Raji (cell line): ENCODE data around the gene AQP5.

ENCODE experiments used
- POLR2A ChIP-seq: IDR thresholded peaks from 2 replicates; pipeline ENCODE4 v1.6.1; 2011; ENCODE audit warnings: low read depth, low read length, control low read depth; ENCODE audit not compliant: insufficient read depth

The AQP5 gene

DNA sequence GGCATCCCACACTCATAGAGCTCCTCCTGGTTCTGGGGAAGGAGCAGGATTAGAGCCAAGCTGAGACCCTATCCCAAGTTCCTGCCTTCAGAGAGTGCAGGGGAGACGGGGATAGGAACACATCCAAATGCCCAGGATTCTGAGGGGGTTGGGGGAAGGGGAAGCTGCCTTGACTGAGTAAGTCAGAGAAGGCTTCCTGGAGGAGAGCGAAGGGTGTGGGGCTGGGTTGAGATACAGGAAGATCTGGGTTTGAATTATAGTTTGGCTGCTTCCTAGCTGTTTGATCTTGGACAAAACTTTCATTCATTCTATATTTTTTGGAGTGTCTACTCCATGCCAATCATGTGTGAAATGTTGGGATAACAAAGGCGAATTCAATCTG is 19.2 kb upstream of the AQP5 start:
- TF ChIP-seq POLR2A = no peak

DNA sequence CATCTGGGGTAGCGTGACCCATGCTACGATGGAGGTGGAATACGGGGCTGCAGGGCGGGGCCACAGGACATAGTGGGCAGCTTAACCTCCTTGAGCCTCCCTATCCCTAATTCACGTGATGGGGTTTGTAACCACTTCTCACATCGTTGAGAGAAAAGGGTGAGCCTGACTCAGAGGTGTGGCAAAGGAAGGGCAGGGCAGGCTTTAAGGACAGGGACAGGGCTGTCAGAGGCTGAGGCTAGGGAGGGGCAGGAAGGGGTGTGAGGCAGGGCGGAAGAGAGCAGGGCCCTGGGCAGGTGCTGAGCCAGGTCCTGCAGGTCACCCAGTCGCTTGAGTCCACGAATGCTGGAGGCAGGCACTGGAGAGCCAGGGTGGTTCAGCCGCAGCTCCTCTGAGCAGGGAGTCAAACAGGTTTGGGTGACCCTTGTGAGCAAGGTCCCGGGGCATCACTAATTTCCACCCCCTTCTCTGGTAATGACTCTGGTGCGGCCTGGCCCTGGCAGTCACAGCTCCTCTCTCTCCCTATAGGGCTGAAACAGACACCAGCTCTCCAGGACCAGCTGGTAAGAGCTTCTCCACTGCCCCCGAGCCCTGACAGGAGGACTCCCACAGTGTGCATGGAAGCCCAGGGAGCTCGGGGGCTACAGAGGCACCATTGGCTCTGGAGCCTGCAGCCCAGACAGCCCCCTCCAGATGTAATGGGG is 18.6 kb upstream of the AQP5 start:
- TF ChIP-seq POLR2A = no peak

DNA sequence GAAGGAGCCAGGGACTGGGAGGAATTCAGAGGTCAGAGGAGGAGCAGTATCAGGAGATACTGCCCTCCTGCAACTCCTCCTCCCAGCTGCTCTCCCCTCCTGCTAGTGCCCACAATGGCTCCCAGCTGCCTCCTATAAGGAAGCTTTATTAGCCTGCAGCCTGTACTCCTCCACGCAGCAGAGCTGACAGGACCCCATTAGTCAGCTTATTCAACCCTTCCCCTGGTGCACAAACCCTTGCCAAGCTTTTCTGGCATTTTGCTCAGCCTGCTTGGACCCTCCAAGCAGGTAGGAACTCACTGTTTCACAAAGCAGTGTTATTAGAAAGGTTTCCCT is 18.1 kb upstream of the AQP5 start:
- TF ChIP-seq POLR2A = no peak

DNA sequence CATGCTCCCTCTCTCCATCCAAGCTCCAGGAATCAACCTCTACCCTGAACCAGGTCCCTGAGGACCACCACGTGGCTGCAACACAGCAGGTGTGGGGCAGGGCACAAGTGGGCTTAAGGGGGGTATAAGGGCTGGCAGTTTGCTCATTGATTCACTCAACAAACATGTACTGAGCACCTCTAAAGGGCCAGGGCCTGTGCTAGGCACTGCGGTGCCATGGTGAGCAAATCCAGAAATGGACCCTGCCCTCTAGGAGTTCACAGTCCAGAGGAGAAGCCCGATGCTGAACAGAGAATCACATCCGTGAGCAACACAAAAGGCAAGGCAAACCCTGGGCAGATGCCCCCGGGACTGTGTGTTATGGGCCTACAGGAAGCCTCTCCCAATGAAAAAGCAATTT is 17.6 kb upstream of the AQP5 start:
- no peak for TF ChIP-seq POLR2A

DNA sequence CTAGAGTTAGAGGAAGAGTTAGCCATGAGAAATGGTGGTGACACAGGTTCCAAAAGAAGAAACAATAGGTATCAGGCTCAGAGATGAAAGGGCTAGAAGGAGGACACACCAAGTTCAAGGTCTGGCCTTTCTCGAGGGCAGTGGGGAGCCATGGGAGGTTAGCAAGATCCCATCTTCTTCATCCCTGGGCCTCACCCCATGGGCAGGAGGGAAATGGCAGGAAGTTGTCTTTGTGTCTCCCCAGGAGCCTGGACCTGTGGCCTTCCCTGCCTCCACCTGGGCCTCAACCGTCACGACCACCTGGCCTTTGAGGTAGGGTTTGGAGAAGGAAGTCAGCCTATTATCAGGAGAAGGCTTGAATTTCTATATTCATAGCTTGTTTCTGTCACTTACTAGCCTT is 17.0 kb upstream of the AQP5 start:
- TF ChIP-seq POLR2A = no peak

DNA sequence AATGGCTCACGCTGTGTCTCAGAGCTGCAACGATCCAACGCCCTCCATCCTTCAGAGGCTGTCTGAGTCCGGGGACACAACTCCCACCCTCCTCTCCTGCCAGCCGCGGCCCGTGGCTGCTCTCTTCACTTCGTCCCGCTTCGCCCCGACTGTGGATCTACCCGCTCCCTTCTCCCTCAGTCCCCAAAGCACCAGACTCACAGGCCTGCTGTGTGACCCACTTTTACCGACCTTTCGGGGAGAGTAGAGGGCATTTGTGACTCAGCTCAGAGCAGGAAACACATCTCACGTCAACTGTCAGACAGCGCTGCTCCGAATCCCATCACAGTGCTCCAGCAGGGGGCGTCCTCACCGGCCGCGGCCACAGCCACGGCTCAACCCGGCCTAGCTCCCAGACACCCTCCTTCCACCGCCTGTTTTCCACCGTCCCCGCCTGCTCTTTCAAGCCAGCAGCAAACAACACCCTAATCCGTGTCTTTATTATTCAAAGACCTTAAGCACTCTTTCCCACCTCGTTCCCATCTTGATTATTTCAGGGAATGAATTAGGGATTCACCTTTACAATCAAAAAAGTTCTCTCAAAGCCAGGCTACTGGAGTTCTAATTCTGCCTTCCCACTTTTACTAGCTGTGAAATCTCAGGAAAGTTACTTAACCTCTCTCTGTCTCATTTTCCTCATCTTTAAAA is 16.1 kb upstream of the AQP5 start:
- no peak for TF ChIP-seq POLR2A

DNA sequence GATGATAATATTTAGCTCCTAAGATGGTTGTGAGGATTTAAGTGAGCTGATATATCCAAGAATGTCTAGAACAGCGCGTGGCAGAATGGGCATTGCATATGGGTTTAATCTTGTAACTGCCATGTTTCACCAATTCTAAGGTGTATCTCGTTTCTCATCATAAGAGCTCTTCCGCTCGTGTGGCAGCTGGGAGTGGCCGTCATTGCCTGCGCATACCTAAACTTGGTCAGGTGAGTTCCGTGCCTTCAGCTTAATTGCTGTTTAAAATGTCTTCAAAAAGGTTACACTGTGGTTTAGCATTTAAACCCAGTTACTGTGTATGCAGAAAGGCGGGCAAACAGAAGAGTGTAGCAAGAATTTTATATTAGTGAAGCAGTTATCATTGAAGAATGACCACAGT is 15.6 kb upstream of the AQP5 start:
- TF ChIP-seq POLR2A = no peak

DNA sequence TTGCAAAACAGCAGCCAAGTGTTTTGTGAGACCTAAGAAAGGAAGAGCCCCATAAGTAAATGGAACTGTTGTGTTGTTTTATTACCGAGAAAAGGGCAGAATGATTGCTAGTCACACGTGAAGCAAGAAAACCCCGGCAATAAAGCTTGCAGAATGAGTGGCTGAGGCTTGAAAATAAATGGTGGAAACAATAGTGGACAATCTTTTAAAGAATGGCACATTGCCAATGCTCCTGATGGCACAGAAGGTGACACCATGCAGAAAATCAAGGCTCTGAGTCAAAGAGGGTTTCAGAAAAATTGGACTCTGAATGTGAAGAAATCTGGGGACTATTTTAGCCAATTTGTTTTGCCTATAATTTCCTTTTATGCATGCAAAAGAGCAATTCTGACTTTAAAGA is 15.2 kb upstream of the AQP5 start:
- no peak for TF ChIP-seq POLR2A

DNA sequence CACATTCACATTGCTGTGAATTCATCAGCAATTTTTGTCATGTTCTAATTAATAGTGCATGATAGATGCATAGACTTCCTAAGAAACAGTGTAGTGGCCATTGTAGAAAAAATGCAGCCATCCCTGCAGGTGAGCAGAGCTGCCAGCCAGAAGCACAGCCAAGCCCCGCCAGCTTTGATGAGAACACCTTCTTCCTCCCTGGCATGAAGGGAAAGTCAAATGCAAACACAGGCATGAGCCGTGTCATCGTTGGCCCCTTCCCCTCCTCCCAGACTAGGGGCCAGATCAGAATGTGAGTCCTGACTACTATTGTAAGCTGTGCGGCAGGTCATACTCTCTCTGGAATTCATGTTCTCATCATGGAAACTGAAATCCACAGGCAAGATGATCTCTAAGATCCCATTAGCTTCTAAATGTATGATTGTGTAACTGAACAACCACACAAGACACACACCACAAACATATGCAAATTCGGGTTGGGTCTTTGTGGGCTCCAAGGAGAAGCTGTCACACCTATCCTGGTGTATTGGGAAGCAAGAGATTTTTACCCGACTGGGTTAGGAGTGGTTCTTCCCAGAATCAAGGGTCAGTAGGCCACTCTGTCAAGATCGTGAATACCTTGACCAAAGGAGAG is 14.0 kb upstream of the AQP5 start:
- no peak for TF ChIP-seq POLR2A

DNA sequence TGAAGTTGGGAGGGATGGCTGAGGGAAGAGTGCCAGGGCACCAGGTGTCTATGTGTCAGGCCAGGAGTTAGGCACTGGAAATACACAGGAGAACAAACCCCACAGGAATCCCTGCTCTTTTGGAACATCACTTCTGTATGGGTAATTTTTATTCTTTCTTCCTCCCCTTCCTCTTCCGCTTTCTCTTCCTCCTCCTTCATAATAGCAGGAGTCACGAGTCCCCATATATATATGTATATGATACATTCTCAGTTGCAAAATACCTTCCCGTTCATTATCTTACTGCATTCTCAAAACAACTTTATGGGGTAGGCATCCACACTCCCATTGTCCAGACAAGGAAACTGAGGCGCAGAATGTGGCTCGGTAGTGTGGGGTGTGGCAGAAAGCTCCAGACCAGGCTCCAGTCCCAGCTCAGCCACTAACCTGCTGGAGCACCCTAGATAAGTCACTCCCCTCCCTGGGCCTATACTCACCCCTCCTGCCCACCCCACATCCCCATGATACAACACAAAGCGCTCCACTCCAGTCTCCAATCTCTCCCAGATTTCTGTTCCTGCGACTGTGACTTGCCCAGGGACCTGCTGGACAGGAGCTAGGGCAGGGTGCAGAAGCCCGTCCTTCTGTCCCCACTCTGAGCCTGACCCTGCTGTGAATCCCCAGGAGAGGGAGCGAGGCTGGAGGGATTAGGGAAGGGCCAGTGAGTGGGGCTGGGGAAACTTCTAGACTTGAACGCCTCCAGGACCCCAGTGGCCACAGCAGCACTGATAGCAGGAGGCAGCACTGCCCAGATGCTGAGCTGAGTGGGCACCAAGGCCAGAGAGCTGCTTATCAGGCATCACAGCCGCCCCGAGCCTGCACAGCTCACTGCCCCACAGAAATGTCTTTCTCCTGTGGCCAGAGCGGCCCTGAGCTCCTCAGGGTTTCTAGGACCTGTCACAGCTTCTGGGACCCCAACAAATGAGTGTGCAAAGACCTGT is 12.5 kb upstream of the AQP5 start:
- TF ChIP-seq POLR2A = no peak

DNA sequence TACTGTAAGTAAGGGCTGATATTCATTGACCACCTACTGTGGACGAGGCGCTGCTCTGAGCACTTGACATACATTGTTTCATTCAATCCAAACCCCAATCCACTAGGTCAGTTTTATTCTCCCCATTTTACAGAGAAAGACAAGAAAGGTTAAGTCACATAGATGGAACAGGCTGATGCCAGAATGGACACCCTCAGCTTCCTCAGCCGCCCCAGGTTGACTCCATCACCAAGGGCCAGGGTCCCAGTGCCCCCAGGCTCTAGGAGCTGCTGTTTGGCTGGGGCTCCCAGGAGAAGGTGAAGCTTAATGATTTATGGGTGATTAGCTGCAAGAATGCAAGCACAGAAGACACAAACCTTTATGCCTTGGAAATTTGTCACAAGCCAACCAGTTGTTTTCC is 11.8 kb upstream of the AQP5 start:
- no peak for TF ChIP-seq POLR2A

DNA sequence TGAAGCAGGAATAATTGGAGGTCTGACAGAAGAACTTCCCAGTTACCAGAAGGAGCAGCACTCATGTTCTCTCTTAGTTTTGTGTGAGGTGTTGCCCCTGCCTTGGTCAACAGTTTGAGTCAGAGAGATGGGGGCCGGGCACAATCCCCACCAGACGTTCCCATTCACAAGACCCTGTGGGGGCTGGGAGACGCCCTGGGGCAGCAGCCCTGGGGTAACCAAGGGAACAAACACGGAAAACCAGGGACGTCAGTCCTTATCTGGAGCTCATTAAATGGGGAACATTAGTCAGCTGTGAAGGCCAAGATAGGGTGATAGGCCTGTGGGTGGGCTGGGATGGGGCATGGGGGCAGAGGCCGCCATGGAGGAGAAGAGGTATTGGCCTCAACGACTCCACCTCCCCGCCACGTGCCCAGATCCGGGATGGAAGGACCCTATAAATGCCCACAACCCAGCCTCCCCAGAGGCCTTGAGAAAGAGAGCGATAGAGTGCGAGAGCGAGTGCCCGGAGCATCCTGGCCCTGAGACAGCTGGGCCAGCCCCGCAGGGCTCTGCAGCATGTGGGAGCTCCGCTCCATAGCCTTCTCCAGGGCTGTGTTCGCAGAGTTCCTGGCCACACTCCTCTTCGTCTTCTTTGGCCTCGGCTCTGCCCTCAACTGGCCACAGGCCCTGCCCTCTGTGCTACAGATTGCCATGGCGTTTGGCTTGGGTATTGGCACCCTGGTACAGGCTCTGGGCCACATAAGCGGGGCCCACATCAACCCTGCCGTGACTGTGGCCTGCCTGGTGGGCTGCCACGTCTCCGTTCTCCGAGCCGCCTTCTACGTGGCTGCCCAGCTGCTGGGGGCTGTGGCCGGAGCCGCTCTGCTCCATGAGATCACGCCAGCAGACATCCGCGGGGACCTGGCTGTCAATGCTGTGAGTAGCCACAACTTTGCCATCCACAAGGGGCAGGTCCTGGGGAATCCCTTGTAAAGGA is 11.1 kb upstream of the AQP5 start, which contains the start of gene AQP2:
Gene AQP2 (plus strand): TSS at position 465 of the 979 bp plus-strand sequence. CDS start 94 bp downstream, at position 559.
- TF ChIP-seq POLR2A = no peak

DNA sequence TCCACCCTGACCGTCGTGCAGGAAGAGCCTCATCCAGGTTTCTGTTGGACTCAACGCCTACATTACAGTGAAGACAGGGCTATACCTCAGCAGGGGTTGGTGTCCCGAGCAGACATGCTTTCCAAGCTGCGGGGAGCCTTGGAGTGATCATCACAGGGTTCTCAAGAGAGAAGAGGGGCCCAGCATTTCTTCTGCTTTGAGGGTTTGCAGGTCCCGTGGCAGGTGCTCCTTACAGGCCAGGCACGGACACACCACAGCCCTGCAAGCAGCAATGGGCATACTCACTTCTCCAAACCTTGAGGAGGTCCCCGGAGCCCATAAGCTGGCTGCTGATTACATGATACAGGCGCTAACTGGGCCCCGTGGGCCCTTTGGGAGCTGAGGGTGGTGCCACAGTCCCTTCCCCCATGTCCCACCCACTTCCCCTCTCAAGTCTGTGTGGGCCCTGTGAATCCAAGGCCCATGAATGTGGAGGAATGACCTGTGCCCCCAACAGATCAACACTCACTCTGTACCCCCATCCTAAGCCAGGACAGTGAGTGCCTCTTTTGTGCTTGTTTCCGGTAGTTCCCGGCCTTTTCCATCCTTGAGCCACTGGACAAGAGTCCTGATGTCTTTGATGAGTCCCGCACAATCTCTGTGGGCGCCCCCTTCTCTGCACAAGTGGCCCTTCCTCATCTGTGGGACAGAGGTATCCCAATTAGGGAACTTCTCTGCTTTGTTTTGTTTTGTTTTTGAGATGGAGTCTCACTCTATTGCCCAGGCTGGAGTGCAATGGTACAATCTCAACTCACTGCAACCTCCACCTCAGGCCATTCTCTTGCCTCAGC is 10.0 kb upstream of the AQP5 start:
- no peak for TF ChIP-seq POLR2A
